Adrenal gland (tissue), 5 donors: ENCODE measurements around the gene CAMKK1.

Source experiments
- POLR2A ChIP-seq, 2 donors: fragments of 450-650 bp; IDR thresholded peaks; one replicate each; pipeline ENCODE4 v1.6.1; 2017; ENCODE audit warnings: antibody characterized with exemption in 2 of 2, mild to moderate bottlenecking in 2 of 2, moderate library complexity in 1 of 2
- TF ChIP-seq, protein P1 (sequence below), 6 experiments: fragments of 450-650 bp in 4 of 6; fragments of 200-600 bp in 2 of 6; sonication (generic) in 1 of 6; IDR thresholded peaks; 1 replicate in 5 of 6; 2 replicates in 1 of 6; pipeline versions ENCODE4 v1.5.1 to v1.8.0; 2016 to 2021; ENCODE audit warnings: antibody characterized with exemption in 6 of 6, mild to moderate bottlenecking in 2 of 6, moderate library complexity in 1 of 6
- donor health status: DM: no; HTN: no; CAD: no.

DNA sequence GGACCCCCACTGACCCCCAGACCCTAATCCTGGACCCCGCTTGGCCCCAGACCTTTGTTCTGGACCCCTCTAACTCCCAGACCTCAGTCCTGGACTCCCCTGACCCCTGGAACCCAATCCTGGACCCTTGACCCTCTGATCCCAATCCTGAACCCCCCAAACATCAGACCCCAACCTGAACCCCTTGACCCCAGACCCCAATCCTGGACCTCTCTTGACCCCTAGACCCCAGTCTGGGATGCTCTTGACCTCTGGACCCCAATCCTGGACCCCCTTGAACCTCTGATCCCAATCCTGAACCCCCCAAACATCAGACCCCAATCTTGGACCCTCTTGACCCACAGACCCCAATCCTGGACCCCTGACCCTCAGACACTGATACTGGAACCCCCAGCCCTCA is 36.9 kb upstream of the CAMKK1 start:
- TF ChIP-seq, protein P1, sequence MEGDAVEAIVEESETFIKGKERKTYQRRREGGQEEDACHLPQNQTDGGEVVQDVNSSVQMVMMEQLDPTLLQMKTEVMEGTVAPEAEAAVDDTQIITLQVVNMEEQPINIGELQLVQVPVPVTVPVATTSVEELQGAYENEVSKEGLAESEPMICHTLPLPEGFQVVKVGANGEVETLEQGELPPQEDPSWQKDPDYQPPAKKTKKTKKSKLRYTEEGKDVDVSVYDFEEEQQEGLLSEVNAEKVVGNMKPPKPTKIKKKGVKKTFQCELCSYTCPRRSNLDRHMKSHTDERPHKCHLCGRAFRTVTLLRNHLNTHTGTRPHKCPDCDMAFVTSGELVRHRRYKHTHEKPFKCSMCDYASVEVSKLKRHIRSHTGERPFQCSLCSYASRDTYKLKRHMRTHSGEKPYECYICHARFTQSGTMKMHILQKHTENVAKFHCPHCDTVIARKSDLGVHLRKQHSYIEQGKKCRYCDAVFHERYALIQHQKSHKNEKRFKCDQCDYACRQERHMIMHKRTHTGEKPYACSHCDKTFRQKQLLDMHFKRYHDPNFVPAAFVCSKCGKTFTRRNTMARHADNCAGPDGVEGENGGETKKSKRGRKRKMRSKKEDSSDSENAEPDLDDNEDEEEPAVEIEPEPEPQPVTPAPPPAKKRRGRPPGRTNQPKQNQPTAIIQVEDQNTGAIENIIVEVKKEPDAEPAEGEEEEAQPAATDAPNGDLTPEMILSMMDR (IDR thresholded peaks at IDR 0.05) = no peak
- TF ChIP-seq POLR2A (IDR thresholded peaks at IDR 0.05) = no peak
